ENCODE results near the gene GDPD1. TPM values are rescaled to one million over a fixed set of nuclear protein-coding genes. Genes with fewer than 3 reads are reported as not detected.

GDPD1 gene
- polyA plus RNA-seq, 3 donors: 0.50 to 1.6 (median 1.6) TPM

GRCh38 chr17:59277031-59277430 lies 56.7 kb downstream of the GDPD1 start:
- TF ChIP-seq, protein P1, sequence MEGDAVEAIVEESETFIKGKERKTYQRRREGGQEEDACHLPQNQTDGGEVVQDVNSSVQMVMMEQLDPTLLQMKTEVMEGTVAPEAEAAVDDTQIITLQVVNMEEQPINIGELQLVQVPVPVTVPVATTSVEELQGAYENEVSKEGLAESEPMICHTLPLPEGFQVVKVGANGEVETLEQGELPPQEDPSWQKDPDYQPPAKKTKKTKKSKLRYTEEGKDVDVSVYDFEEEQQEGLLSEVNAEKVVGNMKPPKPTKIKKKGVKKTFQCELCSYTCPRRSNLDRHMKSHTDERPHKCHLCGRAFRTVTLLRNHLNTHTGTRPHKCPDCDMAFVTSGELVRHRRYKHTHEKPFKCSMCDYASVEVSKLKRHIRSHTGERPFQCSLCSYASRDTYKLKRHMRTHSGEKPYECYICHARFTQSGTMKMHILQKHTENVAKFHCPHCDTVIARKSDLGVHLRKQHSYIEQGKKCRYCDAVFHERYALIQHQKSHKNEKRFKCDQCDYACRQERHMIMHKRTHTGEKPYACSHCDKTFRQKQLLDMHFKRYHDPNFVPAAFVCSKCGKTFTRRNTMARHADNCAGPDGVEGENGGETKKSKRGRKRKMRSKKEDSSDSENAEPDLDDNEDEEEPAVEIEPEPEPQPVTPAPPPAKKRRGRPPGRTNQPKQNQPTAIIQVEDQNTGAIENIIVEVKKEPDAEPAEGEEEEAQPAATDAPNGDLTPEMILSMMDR (IDR thresholded peaks at IDR 0.05): no peak
- no peaks in the 10 kb centered on the region for H4K20me1 ChIP-seq (ENCODE audit: insufficient read depth, low read length)
- Mint-ChIP-seq H3K4me1 (peaks cover 15% of the 10 kb centered on the region), H3K27me3 (ENCODE audit: low read depth in 3 of 3) (peaks cover 0 to 2% (median 1%) of the 10 kb centered on the region in 3 donors), H3K36me3 (no peaks in the 10 kb centered on the region), H3K27ac (peak overlapping the region in 6 of 7 donors; percentile 90 to 97 (median 95)), H3K9me3 (peaks cover 0 to 1% (median 0%) of the 10 kb centered on the region in 7 donors), H3K4me3 (peak overlapping the region; percentile 40 to 81)
- no peaks in the 10 kb centered on the region for H3K9me3 ChIP-seq (replicated peaks in 1 of 2; ENCODE audit: control insufficient read depth in 1 of 2, insufficient read depth in 1 of 2, low read length in 2 of 2)
- H2AFZ ChIP-seq (ENCODE audit: insufficient read depth, low read depth, low read length, poor library complexity, severe bottlenecking): peak overlapping the region; percentile 60
- H3K4me2 ChIP-seq (replicated peaks; ENCODE audit: extremely low read depth, low read length, poor library complexity, severe bottlenecking): peak overlapping the region; percentile 64
- peak overlapping the region in 2 of 3 experiments; percentile 39 to 67 for H3K4me3 ChIP-seq (replicated peaks in 1 of 3; ENCODE audit: low read depth in 2 of 3, low read length in 3 of 3)
- H3K27ac ChIP-seq (ENCODE audit: low read depth in 1 of 2, low read length in 2 of 2): peak overlapping the region in 1 of 2 donors; percentile 88
- WGBS (ENCODE audit: insufficient coverage): 0% methylated on average over 4 of the region's 4 CpGs
- no peaks in the 10 kb centered on the region for H3K79me2 ChIP-seq (ENCODE audit: insufficient read depth, low read length)
- peak; percentile 74 to 77 (median 75) for DNase-seq
- no peaks in the 10 kb centered on the region for H3K27me3 ChIP-seq (ENCODE audit: control insufficient read depth in 2 of 2, insufficient read depth in 2 of 2, low read length in 2 of 2)
- peak overlapping the region; percentile 46 for H3K9ac ChIP-seq (ENCODE audit: insufficient read depth, low read length, poor library complexity, severe bottlenecking)
- H3K4me1 ChIP-seq (ENCODE audit: control insufficient read depth in 1 of 2, insufficient read depth in 2 of 2, low read length in 2 of 2): peaks cover 0 to 8% of the 10 kb centered on the region in 2 donors
- intact Hi-C loops (cut with micrococcal nuclease): no loop called here
- no peaks in the 10 kb centered on the region for H3K36me3 ChIP-seq (replicated peaks in 1 of 2; ENCODE audit: control insufficient read depth in 1 of 2, insufficient read depth in 2 of 2, low read length in 2 of 2)

GRCh38 chr17:59278406-59278805 lies 58.1 kb downstream of the GDPD1 start:
- Histone ChIP-seq H2AFZ (ENCODE audit: insufficient read depth, low read depth, low read length, poor library complexity, severe bottlenecking) (peak overlapping the region; percentile 10), H3K27me3 (ENCODE audit: control insufficient read depth in 2 of 2, insufficient read depth in 2 of 2, low read length in 2 of 2) (no peaks in the 10 kb centered on the region), H3K4me2 (replicated peaks; ENCODE audit: extremely low read depth, low read length, poor library complexity, severe bottlenecking) (peak overlapping the region; percentile 44), H4K20me1 (ENCODE audit: insufficient read depth, low read length) (no peaks in the 10 kb centered on the region), H3K9me3 (replicated peaks in 1 of 2; ENCODE audit: control insufficient read depth in 1 of 2, insufficient read depth in 1 of 2, low read length in 2 of 2) (no peaks in the 10 kb centered on the region), H3K36me3 (replicated peaks in 1 of 2; ENCODE audit: control insufficient read depth in 1 of 2, insufficient read depth in 2 of 2, low read length in 2 of 2) (no peaks in the 10 kb centered on the region), H3K4me1 (ENCODE audit: control insufficient read depth in 1 of 2, insufficient read depth in 2 of 2, low read length in 2 of 2) (peaks cover 0 to 8% of the 10 kb centered on the region in 2 donors), H3K4me3 (replicated peaks in 1 of 3; ENCODE audit: low read depth in 2 of 3, low read length in 3 of 3) (peak overlapping the region in 1 of 3 experiments; percentile 48), H3K9ac (ENCODE audit: insufficient read depth, low read length, poor library complexity, severe bottlenecking) (no peak overlapping the region), H3K27ac (ENCODE audit: low read depth in 1 of 2, low read length in 2 of 2) (peak overlapping the region in 1 of 2 donors; percentile 88), H3K79me2 (ENCODE audit: insufficient read depth, low read length) (no peaks in the 10 kb centered on the region)
- Mint-ChIP-seq H3K4me1 (peaks cover 15% of the 10 kb centered on the region), H3K27ac (peak overlapping the region in 6 of 7 donors; percentile 90 to 97 (median 95)), H3K36me3 (no peaks in the 10 kb centered on the region), H3K27me3 (ENCODE audit: low read depth in 3 of 3) (peaks cover 0 to 1% (median 0%) of the 10 kb centered on the region in 3 donors), H3K4me3 (peak overlapping the region in 1 of 2 donors; percentile 67), H3K9me3 (peaks cover 0 to 1% (median 0%) of the 10 kb centered on the region in 7 donors)
- intact Hi-C loops (cut with micrococcal nuclease): no loop called here
- 3% methylated on average over 3 of the region's 4 CpGs for WGBS (ENCODE audit: insufficient coverage)
- TF ChIP-seq, protein P1 (IDR thresholded peaks at IDR 0.05): no peak
- peak in 2 of 3 donors; percentile 39 to 42 for DNase-seq

Data from CD14-positive monocyte (primary cell).